Progenitor cell of endocrine pancreas (in vitro differentiated cells): ENCODE data around the gene KCNQ1. TPM values are rescaled to one million over a fixed set of nuclear protein-coding genes. Genes with fewer than 3 reads are reported as not detected.

Experiments used
- DNase-seq: peaks from one replicate; pipeline ENCODE4 v3.0.0; 2021; ENCODE audit warnings: low spot score; ENCODE audit not compliant: unreplicated experiment
- H3K27ac Mint-ChIP-seq: 2 replicates; pipeline ENCODE4 v1.8.0; 2021; ENCODE audit warnings: mild to moderate bottlenecking, moderate library complexity, mixed read lengths
- H3K27me3 Mint-ChIP-seq: 2 replicates; pipeline ENCODE4 v1.8.0; 2021; ENCODE audit warnings: mixed read lengths
- H3K36me3 Mint-ChIP-seq: 2 replicates; pipeline ENCODE4 v1.8.0; 2022; ENCODE audit warnings: mixed read lengths; ENCODE audit not compliant: insufficient read depth
- H3K4me1 Mint-ChIP-seq: 2 replicates; pipeline ENCODE4 v1.8.0; 2021; ENCODE audit warnings: low read depth, mixed read lengths
- H3K4me3 Mint-ChIP-seq: 2 replicates; pipeline ENCODE4 v1.8.0; 2021; ENCODE audit warnings: low read depth, mild to moderate bottlenecking, moderate library complexity, mixed read lengths
- H3K9me3 Mint-ChIP-seq: 2 replicates; pipeline ENCODE4 v1.8.0; 2021; ENCODE audit warnings: low read depth, mixed read lengths
- CTCF ChIP-seq: fragments of 200-600 bp; sonication (generic); IDR thresholded peaks from one replicate; pipeline ENCODE4 v1.5.0; 2021; ENCODE audit warnings: antibody characterized with exemption, mild to moderate bottlenecking; ENCODE audit not compliant: unreplicated experiment
- total RNA-seq: library from RNA; stranded (reverse); gene quantifications from 2 replicates; pipeline ENCODE4 v1.2.1, GENCODE V29; 2021

The KCNQ1 gene
- total RNA-seq, 1 donor from 2014 or later = 3.3 TPM

- Mint-ChIP-seq H3K27me3 (peaks cover 28% of the 10 kb centered on the region), H3K36me3 (no peaks in the 10 kb centered on the region), H3K4me3 (no peak overlapping the region), H3K9me3 (no peaks in the 10 kb centered on the region), H3K4me1 (peaks cover 8% of the 10 kb centered on the region), H3K27ac (no peak overlapping the region)
- no peak for DNase-seq
- TF ChIP-seq CTCF = no peak
These were observed 306.9 kb downstream of the KCNQ1 start for GRCh38 chr11:2751523-2752203.

DNA sequence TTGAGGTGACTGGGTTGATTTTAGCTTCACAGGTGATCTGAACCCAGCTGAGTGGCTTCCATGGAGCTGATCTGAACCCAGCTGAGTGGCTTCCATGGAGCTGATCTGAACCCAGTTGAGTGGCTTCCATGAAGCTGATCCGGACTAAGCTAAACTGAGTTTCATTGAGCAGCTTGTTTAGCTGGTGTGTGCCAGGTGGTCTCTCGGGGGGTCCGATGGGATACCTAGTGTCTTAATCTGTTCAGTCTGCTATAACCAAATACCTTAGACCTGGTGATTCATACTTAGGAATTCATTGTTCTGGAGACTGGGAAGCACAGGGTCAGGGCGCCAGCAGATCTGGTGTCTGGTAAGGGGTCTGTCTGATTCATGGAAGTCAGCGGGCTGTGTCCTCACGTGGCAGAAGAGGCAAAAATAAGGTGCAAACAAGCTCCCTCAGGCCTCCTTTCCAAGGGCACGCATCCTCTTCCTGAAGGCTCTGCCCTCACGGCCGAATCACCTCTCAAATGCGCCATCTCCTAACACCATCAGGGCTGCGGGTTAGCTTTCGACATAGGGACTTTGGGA, 307.5 kb downstream of the KCNQ1 start:
- Mint-ChIP-seq H3K4me1 (peaks cover 8% of the 10 kb centered on the region), H3K4me3 (no peak overlapping the region), H3K27me3 (peaks cover 28% of the 10 kb centered on the region), H3K27ac (no peak overlapping the region), H3K36me3 (no peaks in the 10 kb centered on the region), H3K9me3 (no peaks in the 10 kb centered on the region)
- DNase-seq = no peak
- TF ChIP-seq CTCF = no peak

GRCh38 chr11:2752923-2753322, 308.1 kb downstream of the KCNQ1 start:
- H3K27ac Mint-ChIP-seq = no peak overlapping the region
- H3K9me3 Mint-ChIP-seq = peaks cover 5% of the 10 kb centered on the region
- H3K4me1 Mint-ChIP-seq = peaks cover 5% of the 10 kb centered on the region
- TF ChIP-seq CTCF = no peak
- no peak for DNase-seq
- H3K36me3 Mint-ChIP-seq = no peaks in the 10 kb centered on the region
- H3K4me3 Mint-ChIP-seq = no peak overlapping the region
- H3K27me3 Mint-ChIP-seq = peaks cover 25% of the 10 kb centered on the region

DNA sequence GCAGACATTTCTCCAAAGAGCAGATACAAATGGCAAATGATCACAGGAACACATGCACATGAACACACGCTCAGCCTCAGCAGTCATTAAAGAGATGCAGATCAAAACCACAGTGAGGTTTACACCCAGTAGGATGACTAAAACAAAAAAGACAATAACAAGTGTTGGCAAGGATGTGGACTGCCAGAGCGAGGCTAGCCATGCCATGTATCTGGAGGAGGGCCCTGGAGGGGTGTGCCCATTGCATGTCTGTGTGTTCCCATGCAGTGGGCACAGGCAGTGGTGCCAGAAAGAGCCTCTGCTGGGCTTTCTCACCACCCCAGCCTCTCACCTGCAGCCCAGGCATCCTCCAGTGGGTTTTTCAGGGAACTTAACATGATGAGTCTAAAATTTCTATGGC, 309.2 kb downstream of the KCNQ1 start:
- Mint-ChIP-seq H3K9me3 (peaks cover 10% of the 10 kb centered on the region), H3K27ac (no peak overlapping the region), H3K27me3 (peaks cover 28% of the 10 kb centered on the region), H3K4me1 (peaks cover 5% of the 10 kb centered on the region), H3K36me3 (no peaks in the 10 kb centered on the region), H3K4me3 (no peak overlapping the region)
- no peak for TF ChIP-seq CTCF
- DNase-seq = no peak

DNA sequence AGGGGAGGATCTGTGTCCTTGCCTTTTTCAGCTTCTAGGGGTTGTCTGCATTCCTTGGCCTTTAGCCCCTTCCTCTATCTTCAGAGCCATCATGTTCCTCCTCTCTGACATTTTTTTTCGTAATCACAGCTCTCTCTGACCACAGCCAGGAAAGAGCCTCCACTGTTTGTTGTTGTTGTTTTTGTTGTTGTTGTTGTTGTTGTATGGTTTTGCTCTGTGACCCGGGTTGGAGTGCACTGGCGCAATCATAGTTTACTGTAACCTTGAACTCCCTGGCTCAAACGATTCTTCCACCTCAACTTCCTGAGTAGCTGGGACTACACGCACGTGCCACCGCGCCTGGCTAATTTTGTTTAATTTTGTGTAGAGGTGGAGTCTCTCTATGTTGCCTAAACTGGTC, 310.3 kb downstream of the KCNQ1 start:
- Mint-ChIP-seq H3K9me3 (peaks cover 10% of the 10 kb centered on the region), H3K4me1 (peaks cover 5% of the 10 kb centered on the region), H3K27ac (no peak overlapping the region), H3K36me3 (no peaks in the 10 kb centered on the region), H3K27me3 (peaks cover 28% of the 10 kb centered on the region), H3K4me3 (no peak overlapping the region)
- TF ChIP-seq CTCF = no peak
- DNase-seq = no peak
